H7 (cell line): ENCODE measurements around the gene EHD2. TPM values are rescaled to one million over a fixed set of nuclear protein-coding genes. Genes with fewer than 3 reads are reported as not detected.

Experiments used
- DNase-seq: peaks from one replicate; pipeline ENCODE4 v3.0.0; 2012
- H3K27me3 ChIP-seq: 2 replicates; pipeline ENCODE4 v1.6.0; 2011; ENCODE audit warnings: mild to moderate bottlenecking, low read length; ENCODE audit not compliant: control insufficient read depth, insufficient read depth
- H3K36me3 ChIP-seq: replicated peaks from 2 replicates; pipeline ENCODE4 v1.5.1; 2011; ENCODE audit warnings: low read length; ENCODE audit not compliant: control insufficient read depth, insufficient read depth
- H3K4me3 ChIP-seq: 2 replicates; pipeline ENCODE4 v1.5.1; 2011; ENCODE audit warnings: low read depth, mild to moderate bottlenecking, control low read depth, low read length, moderate library complexity; ENCODE audit not compliant: insufficient read depth
- total RNA-seq: library from RNA; depleted of rRNA; stranded (reverse); fragments of >200 nt; shearing (Covaris generic); gene quantifications from 2 replicates; pipeline ENCODE4 v1.2.3, GENCODE V29; 2014

The EHD2 gene
- total RNA-seq, 1 experiment from 2014 or later: 7.5 TPM

- no peak overlapping the region for H3K4me3 ChIP-seq
- DNase-seq: peak; percentile 48
- peaks cover 6% of the 10 kb centered on the region for H3K36me3 ChIP-seq
- no peaks in the 10 kb centered on the region for H3K27me3 ChIP-seq
Measured at GRCh38 chr19:47696635-47697034, 16.6 kb upstream of the EHD2 start.

- Histone ChIP-seq H3K4me3 (no peak overlapping the region), H3K36me3 (peaks cover 3% of the 10 kb centered on the region), H3K27me3 (no peaks in the 10 kb centered on the region)
- peak; percentile 96 for DNase-seq
Measured at GRCh38 chr19:47697863-47698609, 15.2 kb upstream of the EHD2 start.

- H3K4me3 ChIP-seq: no peak overlapping the region
- peak; percentile 54 for DNase-seq
Measured at GRCh38 chr19:47698631-47699359, 14.4 kb upstream of the EHD2 start.

GRCh38 chr19:47699360-47699917 lies 13.8 kb upstream of the EHD2 start:
- H3K27me3 ChIP-seq: no peaks in the 10 kb centered on the region
- H3K36me3 ChIP-seq: peaks cover 3% of the 10 kb centered on the region
- no peak overlapping the region for H3K4me3 ChIP-seq
- peak; percentile 96 for DNase-seq

More at GRCh38 chr19:47698631-47699359, 14.4 kb upstream of the EHD2 start:
- Histone ChIP-seq H3K27me3 (no peaks in the 10 kb centered on the region), H3K36me3 (peaks cover 3% of the 10 kb centered on the region)

GRCh38 chr19:47700934-47701716 lies 12.1 kb upstream of the EHD2 start:
- Histone ChIP-seq H3K27me3 (no peaks in the 10 kb centered on the region), H3K4me3 (no peak overlapping the region), H3K36me3 (peaks cover 3% of the 10 kb centered on the region)
- no peak for DNase-seq

GRCh38 chr19:47701717-47702552 lies 11.3 kb upstream of the EHD2 start:
- H3K27me3 ChIP-seq: no peaks in the 10 kb centered on the region

GRCh38 chr19:47702671-47703070 lies 10.6 kb upstream of the EHD2 start:
- no peaks in the 10 kb centered on the region for H3K27me3 ChIP-seq
- H3K36me3 ChIP-seq: peaks cover 3% of the 10 kb centered on the region; the same call in 1 of the 2 replicates
- no peak for DNase-seq
- H3K4me3 ChIP-seq: no peak overlapping the region

More at GRCh38 chr19:47701717-47702552, 11.3 kb upstream of the EHD2 start:
- H3K36me3 ChIP-seq: peaks cover 3% of the 10 kb centered on the region; the same call in 1 of the 2 replicates
- DNase-seq: peak; percentile 43
- no peak overlapping the region for H3K4me3 ChIP-seq

- H3K4me3 ChIP-seq: no peak overlapping the region
- no peak for DNase-seq
- H3K27me3 ChIP-seq: no peaks in the 10 kb centered on the region
- peaks cover 3% of the 10 kb centered on the region; the same call in 1 of the 2 replicates for H3K36me3 ChIP-seq
Measured at GRCh38 chr19:47703301-47703700, 9.9 kb upstream of the EHD2 start.

GRCh38 chr19:47704024-47704423 lies 9.2 kb upstream of the EHD2 start:
- no peaks in the 10 kb centered on the region for H3K27me3 ChIP-seq
- no peak for DNase-seq
- no peak overlapping the region for H3K4me3 ChIP-seq
- peaks cover 3% of the 10 kb centered on the region; the same call in 1 of the 2 replicates for H3K36me3 ChIP-seq

GRCh38 chr19:47704656-47705055 lies 8.6 kb upstream of the EHD2 start:
- Histone ChIP-seq H3K4me3 (no peak overlapping the region), H3K36me3 (peaks cover 1% of the 10 kb centered on the region; the same call in 1 of the 2 replicates)
- no peak for DNase-seq

GRCh38 chr19:47707135-47707925 lies 5.9 kb upstream of the EHD2 start:
- Histone ChIP-seq H3K36me3 (no peaks in the 10 kb centered on the region; the same call in 1 of the 2 replicates), H3K4me3 (no peak overlapping the region), H3K27me3 (no peaks in the 10 kb centered on the region)
- DNase-seq: peak; percentile 86

More at GRCh38 chr19:47704656-47705055, 8.6 kb upstream of the EHD2 start:
- H3K27me3 ChIP-seq: no peaks in the 10 kb centered on the region

GRCh38 chr19:47711652-47712242 lies 1.5 kb upstream of the EHD2 start:
- peak; percentile 19 for DNase-seq

More at GRCh38 chr19:47711652-47712242, 1.5 kb upstream of the EHD2 start:
- Histone ChIP-seq H3K27me3 (no peaks in the 10 kb centered on the region), H3K36me3 (no peaks in the 10 kb centered on the region), H3K4me3 (no peak overlapping the region)
